WTC11 (cell line): ENCODE measurements around the gene CLIC3. TPM values are rescaled to one million over a fixed set of nuclear protein-coding genes. Genes with fewer than 3 reads are reported as not detected.

Experiments used
- ATAC-seq: fragments of 200-7000 bp; cut with Tn5 transposase; 2 replicates; pipeline ENCODE4 v1.10.0; 2021; ENCODE audit warnings: mild to moderate bottlenecking, moderate library complexity
- CTCF ChIA-PET: fragments of 300-600 bp; sonication (Branson Sonifier 250); formaldehyde crosslinking; loops from one replicate; lab custom pipeline; 2021; ENCODE audit warnings: antibody characterized with exemption; lab: Charles Lee
- POLR2A ChIA-PET: fragments of 350-600 bp; sonication (Branson Sonifier 250); formaldehyde crosslinking; loops from one replicate; lab custom pipeline; 2021; ENCODE audit warnings: antibody characterized with exemption; lab: Charles Lee
- DNase-seq: peaks from one replicate; pipeline ENCODE4 v3.0.0; 2021; ENCODE audit warnings: low spot score
- H3K27ac Mint-ChIP-seq: 2 replicates; pipeline ENCODE4 v1.8.0; 2021; ENCODE audit warnings: mixed read lengths
- H3K27me3 Mint-ChIP-seq: 2 replicates; pipeline ENCODE4 v1.8.0; 2021; ENCODE audit warnings: low read depth, mild to moderate bottlenecking, moderate library complexity, mixed read lengths
- H3K36me3 Mint-ChIP-seq: 2 replicates; pipeline ENCODE4 v1.8.0; 2021; ENCODE audit warnings: mixed read lengths
- H3K4me1 Mint-ChIP-seq: 2 replicates; pipeline ENCODE4 v1.8.0; 2022; ENCODE audit warnings: mixed read lengths
- H3K4me3 Mint-ChIP-seq: 2 replicates; pipeline ENCODE4 v1.8.0; 2021; ENCODE audit warnings: mild to moderate bottlenecking, moderate library complexity, mixed read lengths
- H3K9me3 Mint-ChIP-seq: 2 replicates; pipeline ENCODE4 v1.8.0; 2021; ENCODE audit warnings: mixed read lengths
- ATF1 ChIP-seq: sonication (generic); formaldehyde crosslinking; IDR thresholded peaks from 2 replicates; pipeline ENCODE4 v1.8.1; 2023; ENCODE audit warnings: mild to moderate bottlenecking, moderate library complexity, missing genetic modification reagents
- CREB1 ChIP-seq: sonication (generic); formaldehyde crosslinking; IDR thresholded peaks from 2 replicates; pipeline ENCODE4 v1.8.0; 2023; ENCODE audit warnings: mild to moderate bottlenecking, missing genetic modification reagents
- EMX1 ChIP-seq: fragments of 250-450 bp; sonication (Bioruptor Pico); IDR thresholded peaks from 2 replicates; pipeline ENCODE4 v1.8.0; 2021; ENCODE audit warnings: mild to moderate bottlenecking
- ESRRA ChIP-seq: sonication (generic); formaldehyde crosslinking; IDR thresholded peaks from 2 replicates; pipeline ENCODE4 v1.8.1; 2022; ENCODE audit warnings: mild to moderate bottlenecking, missing genetic modification reagents, borderline replicate concordance
- FOXK1 ChIP-seq: sonication (generic); formaldehyde crosslinking; IDR thresholded peaks from 2 replicates; pipeline ENCODE4 v1.8.0; 2022; ENCODE audit warnings: mild to moderate bottlenecking, moderate library complexity, missing genetic modification reagents
- KAT7 ChIP-seq: sonication (generic); formaldehyde crosslinking; IDR thresholded peaks from 2 replicates; pipeline ENCODE4 v1.8.1; 2023; ENCODE audit warnings: missing genetic modification reagents, mild to moderate bottlenecking, borderline replicate concordance
- MXD4 ChIP-seq: fragments of 250-450 bp; sonication (Bioruptor Pico); IDR thresholded peaks from 2 replicates; pipeline ENCODE4 v1.8.0; 2021; ENCODE audit warnings: mild to moderate bottlenecking, moderate library complexity, borderline replicate concordance
- MYBL2 ChIP-seq: sonication (generic); formaldehyde crosslinking; IDR thresholded peaks from 2 replicates; pipeline ENCODE4 v1.8.1; 2023; ENCODE audit warnings: mild to moderate bottlenecking, moderate library complexity, missing genetic modification reagents
- PRRX2 ChIP-seq: fragments of 250-450 bp; sonication (Bioruptor Pico); IDR thresholded peaks from 2 replicates; pipeline ENCODE4 v1.8.0; 2021; ENCODE audit warnings: mild to moderate bottlenecking
- SP1 ChIP-seq: sonication (generic); formaldehyde crosslinking; conservative IDR thresholded peaks from 2 replicates; pipeline ENCODE4 v1.8.1; 2022; ENCODE audit warnings: missing genetic modification reagents
- ZNF219 ChIP-seq: sonication (generic); formaldehyde crosslinking; IDR thresholded peaks from 2 replicates; pipeline ENCODE4 v1.8.0; 2023; ENCODE audit warnings: missing genetic modification reagents, mild to moderate bottlenecking, borderline replicate concordance
- ZNF396 ChIP-seq: fragments of 250-450 bp; sonication (Bioruptor Pico); IDR thresholded peaks from 2 replicates; pipeline ENCODE4 v1.8.0; 2021; ENCODE audit warnings: mild to moderate bottlenecking, moderate library complexity, borderline replicate concordance
- ZNF416 ChIP-seq: fragments of 250-450 bp; sonication (Bioruptor Pico); IDR thresholded peaks from 2 replicates; pipeline ENCODE4 v1.9.0; 2021; ENCODE audit warnings: mild to moderate bottlenecking, inconsistent platforms
- total RNA-seq: library from RNA; stranded (reverse); gene quantifications from 3 replicates; pipeline ENCODE4 v1.2.3, GENCODE V29; 2021
- TF ChIP-seq, protein P1 (sequence below): sonication (generic); formaldehyde crosslinking; IDR thresholded peaks from 2 replicates; pipeline ENCODE4 v1.8.1; 2022; ENCODE audit warnings: low read depth, missing genetic modification reagents, borderline replicate concordance
- TF ChIP-seq, protein P2 (sequence below): sonication (generic); formaldehyde crosslinking; IDR thresholded peaks from 2 replicates; pipeline ENCODE4 v1.8.1; 2022; ENCODE audit warnings: low read depth, mild to moderate bottlenecking, moderate library complexity, missing genetic modification reagents, borderline replicate concordance
- TF ChIP-seq, protein P3 (sequence below): fragments of 250-450 bp; sonication (Bioruptor Pico); IDR thresholded peaks from 2 replicates; pipeline ENCODE4 v2.1.2; 2022; ENCODE audit warnings: mild to moderate bottlenecking, moderate library complexity
- TF ChIP-seq, protein P4 (sequence below): sonication (generic); formaldehyde crosslinking; IDR thresholded peaks from 2 replicates; pipeline ENCODE4 v1.8.1; 2023; ENCODE audit warnings: mild to moderate bottlenecking, missing genetic modification reagents, moderate library complexity
- TF ChIP-seq, protein P5 (sequence below): sonication (generic); formaldehyde crosslinking; IDR thresholded peaks from 2 replicates; pipeline ENCODE4 v1.8.0; 2023; ENCODE audit warnings: missing genetic modification reagents, mild to moderate bottlenecking, borderline replicate concordance
- TF ChIP-seq, protein P6 (sequence below): fragments of 250-450 bp; sonication (Bioruptor Pico); IDR thresholded peaks from 2 replicates; pipeline ENCODE4 v1.8.0; 2021; ENCODE audit warnings: mild to moderate bottlenecking
- TF ChIP-seq, protein P7 (sequence below): fragments of 250-450 bp; sonication (Bioruptor Pico); IDR thresholded peaks from 2 replicates; pipeline ENCODE4 v1.9.0; 2021; ENCODE audit warnings: mild to moderate bottlenecking

CLIC3 gene
- total RNA-seq, 1 experiment from 2014 or later = 0.31 TPM

DNA sequence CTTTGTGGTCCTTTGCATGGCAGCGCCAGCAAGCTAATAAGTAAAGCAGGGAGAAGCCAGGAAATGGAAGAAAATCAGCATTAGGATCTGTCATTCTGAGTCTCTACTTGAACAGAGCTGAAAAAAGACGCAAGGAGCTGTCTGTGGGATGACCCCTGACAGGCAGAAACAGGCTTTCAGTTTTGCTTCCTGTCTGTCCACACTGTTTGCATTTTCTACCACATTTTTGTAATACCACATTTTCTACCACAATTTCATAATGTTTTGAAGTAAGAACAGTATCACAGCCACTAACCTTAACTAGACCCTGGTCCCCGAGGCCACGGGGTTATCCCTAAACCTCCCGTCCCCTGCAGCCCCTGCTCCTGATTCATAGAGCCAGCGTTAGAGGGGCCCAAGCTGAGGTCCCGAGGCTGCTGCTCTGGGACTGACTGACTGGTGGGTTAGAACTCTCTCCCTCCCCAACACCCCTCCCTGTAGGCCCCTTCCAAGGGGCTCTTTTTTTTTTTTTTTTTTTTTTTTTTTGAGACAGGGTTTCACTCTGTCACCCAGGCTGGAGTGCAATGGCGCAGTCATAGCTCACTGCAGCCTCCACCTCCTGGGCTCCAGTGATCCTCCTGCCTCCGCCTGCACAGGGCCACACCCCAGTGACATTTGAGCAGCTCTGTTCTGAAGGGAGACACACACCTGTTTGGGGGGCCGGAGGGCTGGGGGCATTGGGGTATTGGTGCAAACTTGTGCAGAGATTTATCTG, 4.0 kb upstream of the CLIC3 start:
- Mint-ChIP-seq H3K4me3 (no peak overlapping the region), H3K27ac (no peak overlapping the region), H3K4me1 (0 out of 2 replicates have a peak, but pooled peaks cover 4% of the 10 kb centered on the region), H3K36me3 (peaks cover 6% of the 10 kb centered on the region; the same call in 1 of the 2 replicates), H3K27me3 (peaks cover 6% of the 10 kb centered on the region; the same call in 1 of the 2 replicates), H3K9me3 (peaks cover 8% of the 10 kb centered on the region)
- no peak for ATAC-seq
- no peak for DNase-seq
- TF ChIP-seq, protein P1, sequence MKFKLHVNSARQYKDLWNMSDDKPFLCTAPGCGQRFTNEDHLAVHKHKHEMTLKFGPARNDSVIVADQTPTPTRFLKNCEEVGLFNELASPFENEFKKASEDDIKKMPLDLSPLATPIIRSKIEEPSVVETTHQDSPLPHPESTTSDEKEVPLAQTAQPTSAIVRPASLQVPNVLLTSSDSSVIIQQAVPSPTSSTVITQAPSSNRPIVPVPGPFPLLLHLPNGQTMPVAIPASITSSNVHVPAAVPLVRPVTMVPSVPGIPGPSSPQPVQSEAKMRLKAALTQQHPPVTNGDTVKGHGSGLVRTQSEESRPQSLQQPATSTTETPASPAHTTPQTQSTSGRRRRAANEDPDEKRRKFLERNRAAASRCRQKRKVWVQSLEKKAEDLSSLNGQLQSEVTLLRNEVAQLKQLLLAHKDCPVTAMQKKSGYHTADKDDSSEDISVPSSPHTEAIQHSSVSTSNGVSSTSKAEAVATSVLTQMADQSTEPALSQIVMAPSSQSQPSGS (CRISPR knock-in tag) = no peak
- TF ChIP-seq ATF1 (CRISPR knock-in tag) = no peak
- TF ChIP-seq, protein P2, sequence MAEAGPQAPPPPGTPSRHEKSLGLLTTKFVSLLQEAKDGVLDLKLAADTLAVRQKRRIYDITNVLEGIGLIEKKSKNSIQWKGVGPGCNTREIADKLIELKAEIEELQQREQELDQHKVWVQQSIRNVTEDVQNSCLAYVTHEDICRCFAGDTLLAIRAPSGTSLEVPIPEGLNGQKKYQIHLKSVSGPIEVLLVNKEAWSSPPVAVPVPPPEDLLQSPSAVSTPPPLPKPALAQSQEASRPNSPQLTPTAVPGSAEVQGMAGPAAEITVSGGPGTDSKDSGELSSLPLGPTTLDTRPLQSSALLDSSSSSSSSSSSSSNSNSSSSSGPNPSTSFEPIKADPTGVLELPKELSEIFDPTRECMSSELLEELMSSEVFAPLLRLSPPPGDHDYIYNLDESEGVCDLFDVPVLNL (CRISPR knock-in tag) = no peak
- TF ChIP-seq, protein P3, sequence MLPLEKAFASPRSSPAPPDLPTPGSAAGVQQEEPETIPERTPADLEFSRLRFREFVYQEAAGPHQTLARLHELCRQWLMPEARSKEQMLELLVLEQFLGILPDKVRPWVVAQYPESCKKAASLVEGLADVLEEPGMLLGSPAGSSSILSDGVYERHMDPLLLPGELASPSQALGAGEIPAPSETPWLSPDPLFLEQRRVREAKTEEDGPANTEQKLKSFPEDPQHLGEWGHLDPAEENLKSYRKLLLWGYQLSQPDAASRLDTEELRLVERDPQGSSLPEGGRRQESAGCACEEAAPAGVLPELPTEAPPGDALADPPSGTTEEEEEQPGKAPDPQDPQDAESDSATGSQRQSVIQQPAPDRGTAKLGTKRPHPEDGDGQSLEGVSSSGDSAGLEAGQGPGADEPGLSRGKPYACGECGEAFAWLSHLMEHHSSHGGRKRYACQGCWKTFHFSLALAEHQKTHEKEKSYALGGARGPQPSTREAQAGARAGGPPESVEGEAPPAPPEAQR (CRISPR knock-in tag) = no peak
- TF ChIP-seq SP1 (CRISPR knock-in tag) = no peak
- TF ChIP-seq ZNF416 (CRISPR knock-in tag) = no peak
- TF ChIP-seq EMX1 (CRISPR knock-in tag) = no peak
- no peak for TF ChIP-seq MYBL2 (CRISPR knock-in tag)
- TF ChIP-seq PRRX2 (CRISPR knock-in tag) = no peak
- ChIA-PET CTCF (interaction anchor here (0.9 to 3.2 kb wide), 8 partner anchors 8 to 158 kb away, joined by 3 to 20 read pairs (median 5); partner anchors contain the start of genes AJM1 and PAXX), POLR2A (interaction anchor here (0.6 to 1.8 kb wide), 2 partner anchors 8 to 9 kb away, joined by 3 to 4 read pairs; no protein-coding TSS in a partner anchor)

DNA sequence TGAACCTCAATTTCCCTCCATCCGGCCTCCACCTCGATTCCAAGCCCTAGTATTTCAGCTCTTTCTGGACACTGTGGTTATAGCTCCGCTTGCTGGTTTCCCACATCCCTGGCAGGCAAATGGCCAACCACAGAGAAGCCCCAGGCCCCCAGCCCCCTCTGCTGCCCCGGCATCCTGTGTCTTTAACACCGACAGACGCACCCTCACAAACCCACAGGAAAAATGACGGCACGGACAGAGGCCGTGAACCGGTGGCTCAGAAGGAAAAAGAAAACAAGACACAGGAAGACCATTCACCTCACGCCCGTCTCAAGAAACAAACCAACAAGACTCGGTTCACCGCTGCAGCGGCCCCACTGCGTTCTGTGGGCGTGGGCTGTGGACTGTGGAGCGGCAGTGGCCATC, 1.5 kb upstream of the CLIC3 start:
- Mint-ChIP-seq H3K36me3 (no peaks in the 10 kb centered on the region), H3K4me1 (peaks cover 4% of the 10 kb centered on the region; the same call in 1 of the 2 replicates), H3K27ac (no peak overlapping the region), H3K9me3 (no peaks in the 10 kb centered on the region), H3K4me3 (no peak overlapping the region; the same call in 1 of the 2 replicates), H3K27me3 (no peaks in the 10 kb centered on the region)
- CTCF ChIA-PET = interaction anchor here (0.7 to 2.8 kb wide), 2 partner anchors 20 to 50 kb away, joined by 3 to 18 read pairs; no protein-coding TSS in a partner anchor
- DNase-seq (no peak), ATAC-seq (no peak)
- POLR2A ChIA-PET = no interaction called here
- TF ChIP-seq, protein P4, sequence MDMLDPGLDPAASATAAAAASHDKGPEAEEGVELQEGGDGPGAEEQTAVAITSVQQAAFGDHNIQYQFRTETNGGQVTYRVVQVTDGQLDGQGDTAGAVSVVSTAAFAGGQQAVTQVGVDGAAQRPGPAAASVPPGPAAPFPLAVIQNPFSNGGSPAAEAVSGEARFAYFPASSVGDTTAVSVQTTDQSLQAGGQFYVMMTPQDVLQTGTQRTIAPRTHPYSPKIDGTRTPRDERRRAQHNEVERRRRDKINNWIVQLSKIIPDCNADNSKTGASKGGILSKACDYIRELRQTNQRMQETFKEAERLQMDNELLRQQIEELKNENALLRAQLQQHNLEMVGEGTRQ (CRISPR knock-in tag) = no peak
- TF ChIP-seq ZNF396 (CRISPR knock-in tag) (no peak), ZNF219 (CRISPR knock-in tag) (no peak), MXD4 (CRISPR knock-in tag) (no peak), ESRRA (no peak), FOXK1 (CRISPR knock-in tag) (no peak), CREB1 (CRISPR knock-in tag) (no peak), KAT7 (CRISPR knock-in tag) (no peak)
- TF ChIP-seq, protein P5, sequence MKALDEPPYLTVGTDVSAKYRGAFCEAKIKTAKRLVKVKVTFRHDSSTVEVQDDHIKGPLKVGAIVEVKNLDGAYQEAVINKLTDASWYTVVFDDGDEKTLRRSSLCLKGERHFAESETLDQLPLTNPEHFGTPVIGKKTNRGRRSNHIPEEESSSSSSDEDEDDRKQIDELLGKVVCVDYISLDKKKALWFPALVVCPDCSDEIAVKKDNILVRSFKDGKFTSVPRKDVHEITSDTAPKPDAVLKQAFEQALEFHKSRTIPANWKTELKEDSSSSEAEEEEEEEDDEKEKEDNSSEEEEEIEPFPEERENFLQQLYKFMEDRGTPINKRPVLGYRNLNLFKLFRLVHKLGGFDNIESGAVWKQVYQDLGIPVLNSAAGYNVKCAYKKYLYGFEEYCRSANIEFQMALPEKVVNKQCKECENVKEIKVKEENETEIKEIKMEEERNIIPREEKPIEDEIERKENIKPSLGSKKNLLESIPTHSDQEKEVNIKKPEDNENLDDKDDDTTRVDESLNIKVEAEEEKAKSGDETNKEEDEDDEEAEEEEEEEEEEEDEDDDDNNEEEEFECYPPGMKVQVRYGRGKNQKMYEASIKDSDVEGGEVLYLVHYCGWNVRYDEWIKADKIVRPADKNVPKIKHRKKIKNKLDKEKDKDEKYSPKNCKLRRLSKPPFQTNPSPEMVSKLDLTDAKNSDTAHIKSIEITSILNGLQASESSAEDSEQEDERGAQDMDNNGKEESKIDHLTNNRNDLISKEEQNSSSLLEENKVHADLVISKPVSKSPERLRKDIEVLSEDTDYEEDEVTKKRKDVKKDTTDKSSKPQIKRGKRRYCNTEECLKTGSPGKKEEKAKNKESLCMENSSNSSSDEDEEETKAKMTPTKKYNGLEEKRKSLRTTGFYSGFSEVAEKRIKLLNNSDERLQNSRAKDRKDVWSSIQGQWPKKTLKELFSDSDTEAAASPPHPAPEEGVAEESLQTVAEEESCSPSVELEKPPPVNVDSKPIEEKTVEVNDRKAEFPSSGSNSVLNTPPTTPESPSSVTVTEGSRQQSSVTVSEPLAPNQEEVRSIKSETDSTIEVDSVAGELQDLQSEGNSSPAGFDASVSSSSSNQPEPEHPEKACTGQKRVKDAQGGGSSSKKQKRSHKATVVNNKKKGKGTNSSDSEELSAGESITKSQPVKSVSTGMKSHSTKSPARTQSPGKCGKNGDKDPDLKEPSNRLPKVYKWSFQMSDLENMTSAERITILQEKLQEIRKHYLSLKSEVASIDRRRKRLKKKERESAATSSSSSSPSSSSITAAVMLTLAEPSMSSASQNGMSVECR = no peak
- TF ChIP-seq, protein P6, sequence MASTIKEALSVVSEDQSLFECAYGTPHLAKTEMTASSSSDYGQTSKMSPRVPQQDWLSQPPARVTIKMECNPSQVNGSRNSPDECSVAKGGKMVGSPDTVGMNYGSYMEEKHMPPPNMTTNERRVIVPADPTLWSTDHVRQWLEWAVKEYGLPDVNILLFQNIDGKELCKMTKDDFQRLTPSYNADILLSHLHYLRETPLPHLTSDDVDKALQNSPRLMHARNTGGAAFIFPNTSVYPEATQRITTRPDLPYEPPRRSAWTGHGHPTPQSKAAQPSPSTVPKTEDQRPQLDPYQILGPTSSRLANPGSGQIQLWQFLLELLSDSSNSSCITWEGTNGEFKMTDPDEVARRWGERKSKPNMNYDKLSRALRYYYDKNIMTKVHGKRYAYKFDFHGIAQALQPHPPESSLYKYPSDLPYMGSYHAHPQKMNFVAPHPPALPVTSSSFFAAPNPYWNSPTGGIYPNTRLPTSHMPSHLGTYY = no peak
- TF ChIP-seq, protein P7, sequence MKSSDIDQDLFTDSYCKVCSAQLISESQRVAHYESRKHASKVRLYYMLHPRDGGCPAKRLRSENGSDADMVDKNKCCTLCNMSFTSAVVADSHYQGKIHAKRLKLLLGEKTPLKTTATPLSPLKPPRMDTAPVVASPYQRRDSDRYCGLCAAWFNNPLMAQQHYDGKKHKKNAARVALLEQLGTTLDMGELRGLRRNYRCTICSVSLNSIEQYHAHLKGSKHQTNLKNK = no peak
